PC-3 (cell line): ENCODE measurements around the gene SURF6. TPM values are rescaled to one million over a fixed set of nuclear protein-coding genes. Genes with fewer than 3 reads are reported as not detected.

Source experiments
- ATAC-seq: fragments of 200-7000 bp; cut with Tn5 transposase; 2 replicates; pipeline ENCODE4 v1.9.1; 2020; ENCODE audit warnings: mild to moderate bottlenecking, moderate library complexity
- BruUV-seq: library from RNA; stranded (reverse); fragments of 400-500 nt; replicated peaks from 2 replicates; lab custom pipeline; 2021; lab: Mats Ljungman, UMichigan
- CTCF ChIA-PET: fragments of 300-600 bp; sonication (Branson Sonifier 250); formaldehyde crosslinking; loops from one replicate; lab custom pipeline; 2022; ENCODE audit warnings: antibody characterized with exemption; lab: Charles Lee
- POLR2A ChIA-PET: fragments of 300-600 bp; sonication (Branson Sonifier 250); formaldehyde crosslinking; loops from one replicate; lab custom pipeline; 2022; ENCODE audit warnings: antibody characterized with exemption; ENCODE audit not compliant: unreplicated experiment; lab: Charles Lee
- DNase-seq: peaks from one replicate; pipeline ENCODE4 v3.0.0-alpha.2; 2015
- H2AFZ ChIP-seq: fragments of 300-600 bp; sonication (generic); 2 replicates; pipeline ENCODE4 v1.6.0; 2016; ENCODE audit warnings: antibody characterized with exemption, low read length
- H3F3A ChIP-seq: fragments of 300-600 bp; sonication (generic); one replicate; pipeline ENCODE4 v1.6.0; 2017; ENCODE audit warnings: antibody characterized with exemption, low read length, control low read depth, mild to moderate bottlenecking; ENCODE audit not compliant: unreplicated experiment
- H3K27ac ChIP-seq: fragments of 300-600 bp; sonication (generic); 2 replicates; pipeline ENCODE4 v1.5.1; 2016; ENCODE audit warnings: mild to moderate bottlenecking, low read length
- H3K27me3 ChIP-seq: fragments of 300-600 bp; sonication (generic); 2 replicates; pipeline ENCODE4 v1.6.1; 2016; ENCODE audit warnings: low read length, mixed read lengths
- H3K36me3 ChIP-seq: fragments of 300-600 bp; sonication (generic); 2 replicates; pipeline ENCODE4 v1.6.1; 2016; ENCODE audit warnings: low read depth, mixed run types, low read length, mixed read lengths
- H3K4me1 ChIP-seq: fragments of 300-600 bp; sonication (generic); 2 replicates; pipeline ENCODE4 v1.5.1; 2016; ENCODE audit warnings: low read length; ENCODE audit not compliant: insufficient read depth
- H3K4me2 ChIP-seq: fragments of 300-600 bp; sonication (generic); 2 replicates; pipeline ENCODE4 v1.6.0; 2016; ENCODE audit warnings: low read length
- H3K4me3 ChIP-seq: fragments of 300-600 bp; sonication (generic); 2 replicates; pipeline ENCODE4 v1.5.1; 2016; ENCODE audit warnings: mild to moderate bottlenecking, low read length, mixed read lengths
- H3K79me2 ChIP-seq: fragments of 300-600 bp; sonication (generic); 2 replicates; pipeline ENCODE4 v1.6.1; 2017; ENCODE audit warnings: low read length, mixed read lengths
- H3K9ac ChIP-seq: fragments of 300-600 bp; sonication (generic); 2 replicates; pipeline ENCODE4 v1.6.0; 2016; ENCODE audit warnings: mild to moderate bottlenecking, low read length
- H3K9me2 ChIP-seq: fragments of 300-600 bp; sonication (generic); replicated peaks from 2 replicates; pipeline ENCODE4 v1.6.1; 2016; ENCODE audit warnings: mixed run types, low read length, mixed read lengths
- H3K9me3 ChIP-seq: fragments of 300-600 bp; sonication (generic); 2 replicates; pipeline ENCODE4 v1.6.1; 2016; ENCODE audit warnings: low read length, mixed read lengths
- H4K20me1 ChIP-seq: fragments of 300-600 bp; sonication (generic); 2 replicates; pipeline ENCODE4 v1.6.1; 2016; ENCODE audit warnings: low read length, mixed read lengths
- CTCF ChIP-seq: fragments of 300-600 bp; sonication (generic); conservative IDR thresholded peaks from 2 replicates; pipeline ENCODE4 v1.5.1; 2017; ENCODE audit warnings: antibody characterized with exemption, low read depth, mild to moderate bottlenecking, low read length
- EZH2 ChIP-seq: fragments of 300-600 bp; sonication (generic); IDR thresholded peaks from one replicate; pipeline ENCODE4 v1.6.1; 2017; ENCODE audit warnings: antibody characterized with exemption, mild to moderate bottlenecking, low read length; ENCODE audit not compliant: unreplicated experiment
- EZH2phosphoT487 ChIP-seq: fragments of 300-600 bp; sonication (generic); IDR thresholded peaks from 2 replicates; pipeline ENCODE4 v1.6.1; 2018; ENCODE audit warnings: mild to moderate bottlenecking, antibody characterized with exemption, low read length, borderline replicate concordance
- intact Hi-C: fragments of 100-400 bp; cut with micrococcal nuclease; formaldehyde crosslinking; loops from 2 replicates; pipeline ENCODE4 v1.9.0; 2023
- total RNA-seq: library from RNA; depleted of rRNA; stranded (reverse); fragments of >200 nt; gene quantifications from 2 replicates; pipeline ENCODE4 v1.2.3, GENCODE V29; 2014

The SURF6 gene
- total RNA-seq, 1 experiment from 2014 or later: 28.0 TPM

GRCh38 chr9:133309608-133310007 is 26.4 kb downstream of the SURF6 start:
- H3K27me3 ChIP-seq: peaks cover 6% of the 10 kb centered on the region; the same call in 1 of the 2 replicates
- intact Hi-C loops: no loop called here
- ChIA-PET POLR2A (no interaction called here), CTCF (no interaction called here)
- no peak for ATAC-seq
- H3K27ac ChIP-seq: no peak overlapping the region
- no TSS peak for BruUV-seq
- H3K4me1 ChIP-seq: no peaks in the 10 kb centered on the region
- TF ChIP-seq EZH2phosphoT487 (no peak), EZH2 (no peak), CTCF (no peak)
- H3K4me3 ChIP-seq: no peak overlapping the region
- H4K20me1 ChIP-seq: no peaks in the 10 kb centered on the region
- H3F3A ChIP-seq: no peaks in the 10 kb centered on the region
- no peak overlapping the region for H3K9ac ChIP-seq
- DNase-seq: no peak
- no peaks in the 10 kb centered on the region for H3K9me3 ChIP-seq
- H3K9me2 ChIP-seq: no peaks in the 10 kb centered on the region
- no peaks in the 10 kb centered on the region for H3K79me2 ChIP-seq
- no peaks in the 10 kb centered on the region for H3K36me3 ChIP-seq
- no peak overlapping the region for H2AFZ ChIP-seq
- H3K4me2 ChIP-seq: no peak overlapping the region

- no peak for ATAC-seq
- no peaks in the 10 kb centered on the region for H3K79me2 ChIP-seq
- CTCF ChIA-PET: no interaction called here
Measured at GRCh38 chr9:133307301-133307700, 28.7 kb downstream of the SURF6 start.

More at GRCh38 chr9:133307301-133307700, 28.7 kb downstream of the SURF6 start:
- peaks cover 6% of the 10 kb centered on the region; the same call in 1 of the 2 replicates for H3K27me3 ChIP-seq
- no peak for TF ChIP-seq EZH2phosphoT487
- TF ChIP-seq CTCF: no peak
- no peak for TF ChIP-seq EZH2
- no peak overlapping the region for H3K27ac ChIP-seq
- no peak for DNase-seq
- H3K4me2 ChIP-seq: no peak overlapping the region
- POLR2A ChIA-PET: interaction anchor here (0.7 kb wide), 1 partner anchor 42 kb away, joined by 3 read pairs; no protein-coding TSS in a partner anchor
- H3K9ac ChIP-seq: no peak overlapping the region
- H3K36me3 ChIP-seq: no peaks in the 10 kb centered on the region
- no peaks in the 10 kb centered on the region for H3K9me2 ChIP-seq
- no peak overlapping the region for H3K4me3 ChIP-seq
- H3K4me1 ChIP-seq: no peaks in the 10 kb centered on the region
- no peaks in the 10 kb centered on the region for H3F3A ChIP-seq
- intact Hi-C loops: no loop called here
- H4K20me1 ChIP-seq: no peaks in the 10 kb centered on the region
- H2AFZ ChIP-seq: no peak overlapping the region
- no peaks in the 10 kb centered on the region for H3K9me3 ChIP-seq
- no TSS peak for BruUV-seq
